ENCODE data around the gene TOP1. TPM values are rescaled to one million over a fixed set of nuclear protein-coding genes. Genes with fewer than 3 reads are reported as not detected.

The TOP1 gene
- total RNA-seq, 1 donor from 2014 or later, result 90.8 TPM

DNA sequence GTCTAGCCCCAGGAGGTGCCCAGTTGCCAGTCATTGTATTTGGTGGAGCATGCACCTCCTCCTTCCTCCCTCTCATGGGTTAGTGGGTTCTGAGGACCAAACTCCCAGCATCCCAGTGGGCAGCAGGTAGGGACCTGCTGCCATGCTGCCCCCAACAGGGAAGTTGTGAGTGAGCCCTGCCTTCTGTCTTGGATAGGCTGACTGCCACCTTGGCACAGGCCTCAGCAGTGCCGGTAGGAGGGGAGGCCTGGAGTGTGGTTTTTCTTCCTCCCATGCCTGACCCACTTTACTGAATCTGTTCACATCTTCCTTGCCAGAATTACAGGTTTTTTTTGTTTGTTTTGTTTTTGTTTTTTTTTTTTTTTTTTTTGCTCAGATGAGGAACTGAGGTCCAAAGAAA is 133.3 kb downstream of the TOP1 start:
- H3K9me3 Mint-ChIP-seq (ENCODE audit: low read depth), result no peaks in the 10 kb centered on the region
- H3K27ac Mint-ChIP-seq, result no peak overlapping the region
- TF ChIP-seq, protein P1, sequence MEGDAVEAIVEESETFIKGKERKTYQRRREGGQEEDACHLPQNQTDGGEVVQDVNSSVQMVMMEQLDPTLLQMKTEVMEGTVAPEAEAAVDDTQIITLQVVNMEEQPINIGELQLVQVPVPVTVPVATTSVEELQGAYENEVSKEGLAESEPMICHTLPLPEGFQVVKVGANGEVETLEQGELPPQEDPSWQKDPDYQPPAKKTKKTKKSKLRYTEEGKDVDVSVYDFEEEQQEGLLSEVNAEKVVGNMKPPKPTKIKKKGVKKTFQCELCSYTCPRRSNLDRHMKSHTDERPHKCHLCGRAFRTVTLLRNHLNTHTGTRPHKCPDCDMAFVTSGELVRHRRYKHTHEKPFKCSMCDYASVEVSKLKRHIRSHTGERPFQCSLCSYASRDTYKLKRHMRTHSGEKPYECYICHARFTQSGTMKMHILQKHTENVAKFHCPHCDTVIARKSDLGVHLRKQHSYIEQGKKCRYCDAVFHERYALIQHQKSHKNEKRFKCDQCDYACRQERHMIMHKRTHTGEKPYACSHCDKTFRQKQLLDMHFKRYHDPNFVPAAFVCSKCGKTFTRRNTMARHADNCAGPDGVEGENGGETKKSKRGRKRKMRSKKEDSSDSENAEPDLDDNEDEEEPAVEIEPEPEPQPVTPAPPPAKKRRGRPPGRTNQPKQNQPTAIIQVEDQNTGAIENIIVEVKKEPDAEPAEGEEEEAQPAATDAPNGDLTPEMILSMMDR (IDR thresholded peaks at IDR 0.05; ENCODE audit: unreplicated experiment), result no peak
- no peaks in the 10 kb centered on the region for H3K27me3 Mint-ChIP-seq
- H3K36me3 Mint-ChIP-seq (ENCODE audit: insufficient read depth), result peaks cover 21% of the 10 kb centered on the region
- peaks cover 14% of the 10 kb centered on the region for H3K4me1 Mint-ChIP-seq (ENCODE audit: low read depth)
- no peak for DNase-seq (ENCODE audit: low spot score, unreplicated experiment)
- H3K4me3 Mint-ChIP-seq (ENCODE audit: low read depth), result no peak overlapping the region

DNA sequence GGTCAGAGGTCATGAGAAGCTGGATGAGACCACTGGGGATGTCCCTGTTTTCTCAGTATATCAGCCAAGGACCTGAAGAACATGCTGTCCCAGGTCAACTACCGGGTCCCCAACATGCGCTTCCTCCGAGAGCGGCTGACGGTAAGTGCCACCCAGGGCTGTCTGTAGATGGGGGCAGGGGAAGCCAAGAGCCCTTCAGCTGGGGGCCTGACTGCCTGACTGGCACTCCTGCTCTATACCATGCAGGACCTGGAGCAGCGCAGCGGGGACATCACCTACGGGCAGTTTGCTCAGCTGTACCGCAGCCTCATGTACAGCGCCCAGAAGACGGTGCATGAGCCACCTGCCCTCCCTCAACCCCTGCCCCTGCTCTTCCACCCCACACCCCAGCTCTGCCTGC is 133.8 kb downstream of the TOP1 start:
- Mint-ChIP-seq H3K27ac (no peak overlapping the region), H3K4me1 (ENCODE audit: low read depth) (peaks cover 9% of the 10 kb centered on the region), H3K36me3 (ENCODE audit: insufficient read depth) (peaks cover 26% of the 10 kb centered on the region), H3K27me3 (no peaks in the 10 kb centered on the region), H3K9me3 (ENCODE audit: low read depth) (no peaks in the 10 kb centered on the region), H3K4me3 (ENCODE audit: low read depth) (no peak overlapping the region)
- no peak for DNase-seq (ENCODE audit: low spot score, unreplicated experiment)
- TF ChIP-seq, protein P1 (IDR thresholded peaks at IDR 0.05; ENCODE audit: unreplicated experiment), result no peak

DNA sequence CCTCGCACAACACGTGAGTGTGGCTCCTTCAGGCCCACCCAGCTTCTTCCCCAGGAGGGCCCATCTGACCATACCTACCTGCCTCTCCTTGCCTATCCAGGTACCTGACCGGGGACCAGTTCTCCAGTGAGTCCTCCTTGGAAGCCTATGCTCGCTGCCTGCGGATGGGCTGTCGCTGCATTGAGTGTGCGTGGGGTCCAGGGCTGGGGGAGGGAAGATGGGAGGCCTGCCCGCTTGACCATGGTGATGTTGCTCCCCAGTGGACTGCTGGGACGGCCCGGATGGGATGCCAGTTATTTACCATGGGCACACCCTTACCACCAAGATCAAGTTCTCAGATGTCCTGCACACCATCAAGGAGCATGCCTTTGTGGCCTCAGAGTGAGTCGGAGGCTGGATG is 135.2 kb downstream of the TOP1 start:
- TF ChIP-seq, protein P1 (IDR thresholded peaks at IDR 0.05; ENCODE audit: unreplicated experiment), result no peak
- DNase-seq (ENCODE audit: low spot score, unreplicated experiment), result no peak
- H3K36me3 Mint-ChIP-seq (ENCODE audit: insufficient read depth), result peaks cover 27% of the 10 kb centered on the region
- H3K9me3 Mint-ChIP-seq (ENCODE audit: low read depth), result no peaks in the 10 kb centered on the region
- H3K4me1 Mint-ChIP-seq (ENCODE audit: low read depth), result no peaks in the 10 kb centered on the region
- no peak overlapping the region for H3K4me3 Mint-ChIP-seq (ENCODE audit: low read depth)
- no peaks in the 10 kb centered on the region for H3K27me3 Mint-ChIP-seq
- H3K27ac Mint-ChIP-seq, result peak overlapping the region; percentile 21

DNA sequence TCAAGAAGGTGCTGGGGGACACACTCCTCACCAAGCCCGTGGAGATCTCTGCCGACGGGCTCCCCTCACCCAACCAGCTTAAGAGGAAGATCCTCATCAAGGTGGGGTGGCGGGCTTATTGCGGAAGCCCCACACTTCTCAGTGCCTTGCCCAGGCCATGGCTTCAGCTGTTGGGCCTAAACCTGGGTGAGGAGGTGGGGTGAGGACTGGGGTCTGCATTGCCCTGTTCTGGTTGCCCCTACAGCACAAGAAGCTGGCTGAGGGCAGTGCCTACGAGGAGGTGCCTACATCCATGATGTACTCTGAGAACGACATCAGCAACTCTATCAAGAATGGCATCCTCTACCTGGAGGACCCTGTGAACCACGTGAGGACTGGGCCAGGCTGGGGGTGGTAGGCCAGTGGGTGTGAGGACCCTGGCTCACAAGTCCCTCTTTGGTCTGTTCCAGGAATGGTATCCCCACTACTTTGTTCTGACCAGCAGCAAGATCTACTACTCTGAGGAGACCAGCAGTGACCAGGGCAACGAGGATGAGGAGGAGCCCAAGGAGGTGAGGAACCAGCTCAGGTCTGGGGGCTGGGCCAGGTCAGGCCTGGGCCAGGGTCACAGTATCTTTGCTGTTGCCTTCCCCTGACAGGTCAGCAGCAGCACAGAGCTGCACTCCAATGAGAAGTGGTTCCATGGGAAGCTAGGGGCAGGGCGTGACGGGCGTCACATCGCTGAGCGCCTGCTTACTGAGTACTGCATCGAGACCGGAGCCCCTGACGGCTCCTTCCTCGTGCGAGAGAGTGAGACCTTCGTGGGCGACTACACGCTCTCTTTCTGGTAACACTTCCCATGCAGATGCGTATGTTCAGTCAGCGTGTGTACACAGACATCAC is 136.6 kb downstream of the TOP1 start:
- Mint-ChIP-seq H3K4me1 (ENCODE audit: low read depth) (no peaks in the 10 kb centered on the region), H3K4me3 (ENCODE audit: low read depth) (no peak overlapping the region), H3K36me3 (ENCODE audit: insufficient read depth) (peaks cover 28% of the 10 kb centered on the region), H3K27me3 (no peaks in the 10 kb centered on the region), H3K27ac (no peak overlapping the region), H3K9me3 (ENCODE audit: low read depth) (no peaks in the 10 kb centered on the region)
- TF ChIP-seq, protein P1 (IDR thresholded peaks at IDR 0.05; ENCODE audit: unreplicated experiment), result no peak
- no peak for DNase-seq (ENCODE audit: low spot score, unreplicated experiment)

GRCh38 chr20:41166201-41167117 is 137.8 kb downstream of the TOP1 start:
- Mint-ChIP-seq H3K4me1 (ENCODE audit: low read depth) (no peaks in the 10 kb centered on the region), H3K36me3 (ENCODE audit: insufficient read depth) (peaks cover 29% of the 10 kb centered on the region), H3K27ac (no peak overlapping the region), H3K4me3 (ENCODE audit: low read depth) (no peak overlapping the region), H3K27me3 (no peaks in the 10 kb centered on the region), H3K9me3 (ENCODE audit: low read depth) (no peaks in the 10 kb centered on the region)
- DNase-seq (ENCODE audit: low spot score, unreplicated experiment), result no peak
- TF ChIP-seq, protein P1 (IDR thresholded peaks at IDR 0.05; ENCODE audit: unreplicated experiment), result no peak

Measured in progenitor cell of endocrine pancreas (in vitro differentiated cells).